GM12878 (cell line): ENCODE measurements around the gene DRAP1. TPM values are rescaled to one million over a fixed set of nuclear protein-coding genes. Genes with fewer than 3 reads are reported as not detected.

Source experiments
- ATF3 ChIP-seq: IDR thresholded peaks from 2 replicates; pipeline ENCODE4 v1.6.1; 2011; ENCODE audit warnings: low read depth, mild to moderate bottlenecking, low read length, moderate library complexity, borderline replicate concordance; ENCODE audit errors: extremely low read depth
- BMI1 ChIP-seq: fragments of 450-650 bp; IDR thresholded peaks from 2 replicates; pipeline ENCODE4 v1.6.1; 2016; ENCODE audit warnings: mild to moderate bottlenecking, moderate library complexity, borderline replicate concordance
- CREB1 ChIP-seq: IDR thresholded peaks from 2 replicates; pipeline ENCODE4 v1.6.1; 2012; ENCODE audit warnings: low read depth, mild to moderate bottlenecking, inconsistent platforms
- HDAC6 ChIP-seq: fragments of 200-600 bp; sonication (generic); IDR thresholded peaks from one replicate; pipeline ENCODE4 v1.8.0; 2017; ENCODE audit warnings: antibody characterized with exemption; ENCODE audit not compliant: unreplicated experiment
- IRF3 ChIP-seq: fragments of 450-650 bp; IDR thresholded peaks from 2 replicates; pipeline ENCODE4 v1.6.1; 2014; ENCODE audit warnings: mild to moderate bottlenecking
- IRF4 ChIP-seq: IDR thresholded peaks from 2 replicates; pipeline ENCODE4 v1.6.1; 2011; ENCODE audit warnings: low read depth, low read length
- KLF5 ChIP-seq: fragments of 450-650 bp; IDR thresholded peaks from 2 replicates; pipeline ENCODE4 v1.6.1; 2014; ENCODE audit warnings: mild to moderate bottlenecking; ENCODE audit not compliant: partially characterized antibody
- MTA2 ChIP-seq: fragments of 450-650 bp; IDR thresholded peaks from 2 replicates; pipeline ENCODE4 v1.6.1; 2016; ENCODE audit warnings: low read depth, mild to moderate bottlenecking, moderate library complexity
- MXI1 ChIP-seq: fragments of 150-350 bp; IDR thresholded peaks from 2 replicates; pipeline ENCODE4 v1.6.1; 2011; ENCODE audit warnings: low read depth, mild to moderate bottlenecking, inconsistent platforms, low read length, improper control_type of control experiment
- POLR2AphosphoS5 ChIP-seq: IDR thresholded peaks from 2 replicates; pipeline ENCODE4 v1.6.1; 2011; ENCODE audit warnings: mild to moderate bottlenecking, low read length, inconsistent platforms
- RAD21 ChIP-seq: IDR thresholded peaks from 2 replicates; pipeline ENCODE4 v1.6.1; 2011; ENCODE audit warnings: mild to moderate bottlenecking, low read depth, low read length, moderate library complexity; ENCODE audit not compliant: insufficient read depth
- RAD51 ChIP-seq: fragments of 450-650 bp; IDR thresholded peaks from 2 replicates; pipeline ENCODE4 v1.6.1; 2016; ENCODE audit warnings: moderate library complexity, mild to moderate bottlenecking, inconsistent platforms
- RBBP5 ChIP-seq: fragments of 200-600 bp; sonication (generic); conservative IDR thresholded peaks from 2 replicates; pipeline ENCODE4 v1.6.1; 2016
- RUNX3 ChIP-seq: IDR thresholded peaks from 2 replicates; pipeline ENCODE4 v1.6.1; 2012; ENCODE audit warnings: low read length, inconsistent platforms
- SUZ12 ChIP-seq: fragments of 200-600 bp; sonication (generic); IDR thresholded peaks from one replicate; pipeline ENCODE4 v1.6.1; 2018; ENCODE audit warnings: antibody characterized with exemption, mild to moderate bottlenecking; ENCODE audit not compliant: unreplicated experiment
- ZBED1 ChIP-seq: IDR thresholded peaks from 2 replicates; pipeline ENCODE4 v1.6.1; 2016; ENCODE audit warnings: borderline replicate concordance
- ZNF24 ChIP-seq: fragments of 450-650 bp; IDR thresholded peaks from 2 replicates; pipeline ENCODE4 v1.6.1; 2017; ENCODE audit warnings: antibody characterized with exemption, mild to moderate bottlenecking
- ZNF274 ChIP-seq: IDR thresholded peaks from one replicate; pipeline ENCODE4 v1.8.0; 2011; ENCODE audit not compliant: insufficient read length, insufficient read depth
- ZNF622 ChIP-seq: fragments of 450-650 bp; IDR thresholded peaks from 2 replicates; pipeline ENCODE4 v1.6.1; 2017; ENCODE audit warnings: mild to moderate bottlenecking, inconsistent platforms
- ZZZ3 ChIP-seq: IDR thresholded peaks from 2 replicates; pipeline ENCODE4 v1.6.1; 2011; ENCODE audit warnings: low read depth; ENCODE audit not compliant: control insufficient read depth, insufficient read length
- polyA plus RNA-seq, 11 experiments: library from polyadenylated mRNA; depleted of rRNA in 4 of 11; unstranded in 6 of 11; stranded (reverse) in 5 of 11; fragments of >200 nt; fragmentation: Nextera tagmentation in 4 of 11; fragmentation: Illumina TruSeq in 1 of 11; extraction: Ambion mirVana in 4 of 11; extraction: Trizol in 1 of 11; gene quantifications; 1 replicate in 1 of 11; 2 replicates in 10 of 11; pipeline versions ENCODE4 v1.2.1 to v1.2.3, GENCODE V29; 2011 to 2016; ENCODE audit warnings: inconsistent platforms in 2 of 11, missing spikeins in 2 of 11, low read depth in 1 of 11
- total RNA-seq, 4 experiments: library from RNA; depleted of rRNA in 3 of 4; stranded (reverse); fragments of >200 nt in 3 of 4; fragmentation: Illumina TruSeq in 1 of 4; extraction: Trizol in 1 of 4; gene quantifications; 2 replicates each; pipeline versions ENCODE4 v1.2.1 to v1.2.3, GENCODE V29; 2013 to 2021
- TF ChIP-seq, protein P1 (sequence below): fragments of 450-650 bp; IDR thresholded peaks from 2 replicates; pipeline ENCODE4 v1.6.1; 2017; ENCODE audit warnings: antibody characterized with exemption, mild to moderate bottlenecking, moderate library complexity
- TF ChIP-seq, protein P2 (sequence below): fragments of 450-650 bp; IDR thresholded peaks from 2 replicates; pipeline ENCODE4 v1.6.1; 2017; ENCODE audit warnings: borderline replicate concordance
- TF ChIP-seq, protein P3 (sequence below): fragments of 450-650 bp; IDR thresholded peaks from 2 replicates; pipeline ENCODE4 v1.6.1; 2018; ENCODE audit warnings: mild to moderate bottlenecking, low read depth, moderate library complexity; ENCODE audit not compliant: partially characterized antibody

Gene DRAP1
- total and polyA plus RNA-seq, 10 of the 15 experiments (the other 5 are each of a cell fraction or from before 2014, with no cell fraction given) = 9.4 to 163 (median 114) TPM

DNA sequence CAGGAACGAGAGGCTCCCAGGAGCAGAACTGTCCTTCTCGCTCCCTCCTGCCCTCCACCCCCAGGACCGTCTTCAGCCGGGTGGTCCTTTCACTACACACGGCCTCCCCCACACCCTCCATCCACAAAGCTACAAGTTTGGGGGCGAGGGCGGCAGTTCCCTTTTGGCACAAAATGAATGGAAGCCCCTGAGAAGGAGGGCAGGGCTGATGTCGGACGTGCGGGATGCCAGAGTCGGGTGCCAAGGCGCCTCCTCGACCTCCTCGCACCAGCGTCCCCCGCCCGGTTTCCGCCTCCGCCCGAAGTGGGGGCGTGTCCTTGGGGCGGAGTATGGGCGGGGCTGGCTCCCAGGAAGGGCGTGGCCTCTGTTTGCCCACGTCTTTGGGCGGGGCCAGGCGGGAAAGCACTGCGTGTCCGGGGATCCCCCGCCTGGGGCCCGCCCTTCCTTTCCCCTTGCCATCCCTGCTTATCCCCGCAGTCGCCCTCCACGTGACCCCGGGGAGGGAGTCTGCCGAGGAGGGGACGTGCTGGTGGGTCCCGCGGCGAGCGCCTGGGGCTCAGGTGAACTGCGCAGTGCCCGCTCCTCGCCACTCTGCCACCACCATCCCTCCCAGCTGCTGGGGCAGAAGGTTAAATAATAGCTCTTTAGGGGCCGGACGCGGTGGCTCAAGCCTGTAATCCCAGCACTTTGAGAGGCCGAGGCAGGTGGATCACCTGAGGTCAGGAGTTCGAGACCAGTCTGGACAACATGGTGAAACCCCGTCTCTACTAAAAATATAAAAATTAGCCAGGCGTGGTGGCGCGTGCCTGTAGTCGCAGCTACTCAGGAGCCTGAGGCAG, 45.7 kb upstream of the DRAP1 start (continued):
- TF ChIP-seq CREB1 = peak; percentile 79
- TF ChIP-seq ZNF24 = no peak
- TF ChIP-seq ZNF622 = no peak
- no peak for TF ChIP-seq KLF5
- no peak for TF ChIP-seq MTA2
- TF ChIP-seq RUNX3 = no peak
- TF ChIP-seq, protein P1, sequence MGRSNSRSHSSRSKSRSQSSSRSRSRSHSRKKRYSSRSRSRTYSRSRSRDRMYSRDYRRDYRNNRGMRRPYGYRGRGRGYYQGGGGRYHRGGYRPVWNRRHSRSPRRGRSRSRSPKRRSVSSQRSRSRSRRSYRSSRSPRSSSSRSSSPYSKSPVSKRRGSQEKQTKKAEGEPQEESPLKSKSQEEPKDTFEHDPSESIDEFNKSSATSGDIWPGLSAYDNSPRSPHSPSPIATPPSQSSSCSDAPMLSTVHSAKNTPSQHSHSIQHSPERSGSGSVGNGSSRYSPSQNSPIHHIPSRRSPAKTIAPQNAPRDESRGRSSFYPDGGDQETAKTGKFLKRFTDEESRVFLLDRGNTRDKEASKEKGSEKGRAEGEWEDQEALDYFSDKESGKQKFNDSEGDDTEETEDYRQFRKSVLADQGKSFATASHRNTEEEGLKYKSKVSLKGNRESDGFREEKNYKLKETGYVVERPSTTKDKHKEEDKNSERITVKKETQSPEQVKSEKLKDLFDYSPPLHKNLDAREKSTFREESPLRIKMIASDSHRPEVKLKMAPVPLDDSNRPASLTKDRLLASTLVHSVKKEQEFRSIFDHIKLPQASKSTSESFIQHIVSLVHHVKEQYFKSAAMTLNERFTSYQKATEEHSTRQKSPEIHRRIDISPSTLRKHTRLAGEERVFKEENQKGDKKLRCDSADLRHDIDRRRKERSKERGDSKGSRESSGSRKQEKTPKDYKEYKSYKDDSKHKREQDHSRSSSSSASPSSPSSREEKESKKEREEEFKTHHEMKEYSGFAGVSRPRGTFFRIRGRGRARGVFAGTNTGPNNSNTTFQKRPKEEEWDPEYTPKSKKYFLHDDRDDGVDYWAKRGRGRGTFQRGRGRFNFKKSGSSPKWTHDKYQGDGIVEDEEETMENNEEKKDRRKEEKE = no peak
- no peak for TF ChIP-seq ZZZ3
- no peak for TF ChIP-seq IRF3
- TF ChIP-seq ZNF274 = no peak
- TF ChIP-seq BMI1 = no peak
- TF ChIP-seq, protein P2, sequence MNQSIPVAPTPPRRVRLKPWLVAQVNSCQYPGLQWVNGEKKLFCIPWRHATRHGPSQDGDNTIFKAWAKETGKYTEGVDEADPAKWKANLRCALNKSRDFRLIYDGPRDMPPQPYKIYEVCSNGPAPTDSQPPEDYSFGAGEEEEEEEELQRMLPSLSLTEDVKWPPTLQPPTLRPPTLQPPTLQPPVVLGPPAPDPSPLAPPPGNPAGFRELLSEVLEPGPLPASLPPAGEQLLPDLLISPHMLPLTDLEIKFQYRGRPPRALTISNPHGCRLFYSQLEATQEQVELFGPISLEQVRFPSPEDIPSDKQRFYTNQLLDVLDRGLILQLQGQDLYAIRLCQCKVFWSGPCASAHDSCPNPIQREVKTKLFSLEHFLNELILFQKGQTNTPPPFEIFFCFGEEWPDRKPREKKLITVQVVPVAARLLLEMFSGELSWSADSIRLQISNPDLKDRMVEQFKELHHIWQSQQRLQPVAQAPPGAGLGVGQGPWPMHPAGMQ = no peak
- TF ChIP-seq ZBED1 = no peak
- peak; percentile 39; the same call in 1 of the 2 replicates for TF ChIP-seq POLR2AphosphoS5
- no peak for TF ChIP-seq RAD21
- peak; percentile 90 for TF ChIP-seq RAD51
- TF ChIP-seq SUZ12 = no peak
- TF ChIP-seq ATF3 = peak; percentile 56; the same call in 1 of the 2 replicates
- no peak for TF ChIP-seq HDAC6
- TF ChIP-seq RBBP5 = no peak
- TF ChIP-seq IRF4 = no peak
- TF ChIP-seq, protein P3, sequence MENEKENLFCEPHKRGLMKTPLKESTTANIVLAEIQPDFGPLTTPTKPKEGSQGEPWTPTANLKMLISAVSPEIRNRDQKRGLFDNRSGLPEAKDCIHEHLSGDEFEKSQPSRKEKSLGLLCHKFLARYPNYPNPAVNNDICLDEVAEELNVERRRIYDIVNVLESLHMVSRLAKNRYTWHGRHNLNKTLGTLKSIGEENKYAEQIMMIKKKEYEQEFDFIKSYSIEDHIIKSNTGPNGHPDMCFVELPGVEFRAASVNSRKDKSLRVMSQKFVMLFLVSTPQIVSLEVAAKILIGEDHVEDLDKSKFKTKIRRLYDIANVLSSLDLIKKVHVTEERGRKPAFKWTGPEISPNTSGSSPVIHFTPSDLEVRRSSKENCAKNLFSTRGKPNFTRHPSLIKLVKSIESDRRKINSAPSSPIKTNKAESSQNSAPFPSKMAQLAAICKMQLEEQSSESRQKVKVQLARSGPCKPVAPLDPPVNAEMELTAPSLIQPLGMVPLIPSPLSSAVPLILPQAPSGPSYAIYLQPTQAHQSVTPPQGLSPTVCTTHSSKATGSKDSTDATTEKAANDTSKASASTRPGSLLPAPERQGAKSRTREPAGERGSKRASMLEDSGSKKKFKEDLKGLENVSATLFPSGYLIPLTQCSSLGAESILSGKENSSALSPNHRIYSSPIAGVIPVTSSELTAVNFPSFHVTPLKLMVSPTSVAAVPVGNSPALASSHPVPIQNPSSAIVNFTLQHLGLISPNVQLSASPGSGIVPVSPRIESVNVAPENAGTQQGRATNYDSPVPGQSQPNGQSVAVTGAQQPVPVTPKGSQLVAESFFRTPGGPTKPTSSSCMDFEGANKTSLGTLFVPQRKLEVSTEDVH = no peak
- no peak; the same call in 1 of the 2 replicates for TF ChIP-seq MXI1
